GM23338 (cell line): ENCODE results near the gene ARF1. TPM values are rescaled to one million over a fixed set of nuclear protein-coding genes. Genes with fewer than 3 reads are reported as not detected.

Experiments used
- ATAC-seq: fragments of 200-7000 bp; cut with Tn5 transposase; 3 replicates; pipeline ENCODE4 v1.9.1; 2020
- DNase-seq: peaks from one replicate; pipeline ENCODE4 v3.0.0-alpha.2; 2015; ENCODE audit warnings: low spot score
- H2AFZ ChIP-seq: fragments of 200-600 bp; sonication (generic); 2 replicates; pipeline ENCODE4 v1.8.0; 2016; ENCODE audit warnings: antibody characterized with exemption, mild to moderate bottlenecking, moderate library complexity
- H3F3A ChIP-seq: fragments of 200-600 bp; sonication (generic); replicated peaks from 2 replicates; pipeline ENCODE4 v1.8.0; 2017; ENCODE audit warnings: antibody characterized with exemption, mixed run types, low read depth
- H3K27ac ChIP-seq: fragments of 200-600 bp; sonication (generic); 2 replicates; pipeline ENCODE4 v1.6.1; 2016; ENCODE audit warnings: low read depth
- H3K27me3 ChIP-seq: fragments of 200-600 bp; sonication (generic); 2 replicates; pipeline ENCODE4 v1.8.0; 2016; ENCODE audit warnings: mild to moderate bottlenecking, mixed run types, moderate library complexity; ENCODE audit not compliant: insufficient read depth
- H3K36me3 ChIP-seq: fragments of 200-600 bp; sonication (generic); 2 replicates; pipeline ENCODE4 v1.8.0; 2016; ENCODE audit warnings: mild to moderate bottlenecking; ENCODE audit not compliant: insufficient read depth
- H3K4me1 ChIP-seq: fragments of 200-600 bp; sonication (generic); 2 replicates; pipeline ENCODE4 v1.8.0; 2016; ENCODE audit warnings: mild to moderate bottlenecking, moderate library complexity; ENCODE audit not compliant: insufficient read depth
- H3K4me2 ChIP-seq: fragments of 200-600 bp; sonication (generic); 2 replicates; pipeline ENCODE4 v1.7.1; 2017; ENCODE audit warnings: mixed run types
- H3K4me3 ChIP-seq: fragments of 200-600 bp; sonication (generic); 2 replicates; pipeline ENCODE4 v1.6.1; 2016; ENCODE audit warnings: mixed run types
- H3K79me2 ChIP-seq: fragments of 200-600 bp; sonication (generic); replicated peaks from 2 replicates; pipeline ENCODE4 v1.8.0; 2017; ENCODE audit warnings: mild to moderate bottlenecking; ENCODE audit not compliant: insufficient read depth
- H3K9me2 ChIP-seq: fragments of 200-600 bp; sonication (generic); 2 replicates; pipeline ENCODE4 v1.8.0; 2017; ENCODE audit not compliant: insufficient read depth
- H4K20me1 ChIP-seq: fragments of 200-600 bp; sonication (generic); replicated peaks from 2 replicates; pipeline ENCODE4 v1.8.0; 2017; ENCODE audit warnings: mild to moderate bottlenecking; ENCODE audit not compliant: insufficient read depth
- H3K27ac Mint-ChIP-seq: 2 replicates; pipeline ENCODE4 v1.8.0; 2020; ENCODE audit warnings: inconsistent platforms, mild to moderate bottlenecking, moderate library complexity, mixed read lengths
- H3K27me3 Mint-ChIP-seq: 3 replicates; pipeline ENCODE4 v1.8.0; 2022; ENCODE audit warnings: low read depth, mild to moderate bottlenecking, moderate library complexity, mixed read lengths, inconsistent platforms; ENCODE audit not compliant: insufficient read depth, poor library complexity
- H3K36me3 Mint-ChIP-seq: 3 replicates; pipeline ENCODE4 v1.8.0; 2021; ENCODE audit warnings: low read depth, mild to moderate bottlenecking, inconsistent platforms, moderate library complexity, mixed read lengths
- H3K4me1 Mint-ChIP-seq: 3 replicates; pipeline ENCODE4 v1.8.0; 2020; ENCODE audit warnings: mild to moderate bottlenecking, inconsistent platforms, mixed read lengths
- H3K4me3 Mint-ChIP-seq: 3 replicates; pipeline ENCODE4 v1.8.0; 2021; ENCODE audit warnings: moderate library complexity, mild to moderate bottlenecking, inconsistent platforms, mixed read lengths
- H3K9me3 Mint-ChIP-seq: 3 replicates; pipeline ENCODE4 v1.8.0; 2020; ENCODE audit warnings: moderate library complexity, mild to moderate bottlenecking, inconsistent platforms, mixed read lengths
- CREB1 ChIP-seq: fragments of 250-450 bp; sonication (Bioruptor Pico); IDR thresholded peaks from 2 replicates; pipeline ENCODE4 v1.5.0; 2020; ENCODE audit warnings: low read depth, mild to moderate bottlenecking, moderate library complexity
- CTCF ChIP-seq, 2 experiments: fragments of 200-600 bp in 1 of 2; sonication (generic) in 1 of 2; conservative IDR thresholded peaks; 2 replicates each; pipeline versions ENCODE4 v1.5.1 to v1.6.1; 2016 to 2017; ENCODE audit warnings: antibody characterized with exemption in 2 of 2, low read depth in 2 of 2, mild to moderate bottlenecking in 2 of 2, moderate library complexity in 1 of 2
- EZH2 ChIP-seq: fragments of 200-600 bp; sonication (generic); IDR thresholded peaks from one replicate; pipeline ENCODE4 v1.8.0; 2017; ENCODE audit warnings: antibody characterized with exemption, mild to moderate bottlenecking, low read depth; ENCODE audit not compliant: unreplicated experiment
- EZH2phosphoT487 ChIP-seq: fragments of 200-600 bp; sonication (generic); IDR thresholded peaks from one replicate; pipeline ENCODE4 v1.8.1; 2018; ENCODE audit warnings: antibody characterized with exemption; ENCODE audit not compliant: unreplicated experiment
- JUNB ChIP-seq: IDR thresholded peaks from one replicate; pipeline ENCODE4 v1.6.1; 2016; ENCODE audit warnings: antibody characterized with exemption; ENCODE audit not compliant: unreplicated experiment
- NANOG ChIP-seq: IDR thresholded peaks from 2 replicates; pipeline ENCODE4 v1.6.1; 2016; ENCODE audit warnings: antibody characterized with exemption, borderline replicate concordance
- POLR2AphosphoS5 ChIP-seq: IDR thresholded peaks from 2 replicates; pipeline ENCODE4 v1.6.1; 2016; ENCODE audit warnings: antibody characterized with exemption, low read depth
- REST ChIP-seq: IDR thresholded peaks from one replicate; pipeline ENCODE4 v1.6.1; 2018; ENCODE audit warnings: antibody characterized with exemption; ENCODE audit not compliant: unreplicated experiment
- STAT1 ChIP-seq: IDR thresholded peaks from one replicate; pipeline ENCODE4 v1.6.1; 2016; ENCODE audit warnings: antibody characterized with exemption; ENCODE audit not compliant: unreplicated experiment
- ZNF114 ChIP-seq: fragments of 250-450 bp; sonication (Bioruptor Pico); IDR thresholded peaks from 2 replicates; pipeline ENCODE4 v1.5.0; 2020; ENCODE audit warnings: mild to moderate bottlenecking, moderate library complexity
- ZNF331 ChIP-seq: fragments of 250-450 bp; sonication (Bioruptor Pico); IDR thresholded peaks from 2 replicates; pipeline ENCODE4 v1.5.0; 2020; ENCODE audit warnings: low read depth, mild to moderate bottlenecking, moderate library complexity
- polyA plus RNA-seq: library from polyadenylated mRNA; unstranded; fragments of >200 nt; fragmentation: Nextera tagmentation; extraction: Ambion mirVana; gene quantifications from 2 replicates; pipeline ENCODE4 v1.2.1, GENCODE V29; 2016
- total RNA-seq: library from RNA; depleted of rRNA; stranded (reverse); fragments of >200 nt; shearing (Covaris generic); gene quantifications from 2 replicates; pipeline ENCODE4 v1.2.3, GENCODE V29; 2014

ARF1 gene
- total and polyA plus RNA-seq, 2 experiments from 2014 or later = 210 to 306 TPM

GRCh38 chr1:228084797-228085196 lies 2.3 kb downstream of the ARF1 start:
- Mint-ChIP-seq H3K9me3 (no peaks in the 10 kb centered on the region), H3K27me3 (peaks cover 25% of the 10 kb centered on the region), H3K4me3 (peak overlapping the region; percentile 98), H3K27ac (0 out of 2 replicates have a peak overlapping the region, but pooled peaks have one; percentile 54), H3K36me3 (peaks cover 24% of the 10 kb centered on the region), H3K4me1 (peaks cover 43% of the 10 kb centered on the region)
- TF ChIP-seq ZNF114 (CRISPR knock-in tag) (no peak), EZH2phosphoT487 (no peak), NANOG (no peak), JUNB (no peak), CREB1 (CRISPR knock-in tag) (no peak), POLR2AphosphoS5 (no peak), STAT1 (no peak), EZH2 (no peak), ZNF331 (CRISPR knock-in tag) (no peak), CTCF (conservative IDR thresholded peaks at IDR 0.05; ENCODE audit: low read depth in 2 of 2) (no peak)
- H3K79me2 ChIP-seq = peaks cover 70% of the 10 kb centered on the region
- peaks cover 66% of the 10 kb centered on the region for H4K20me1 ChIP-seq
- peak overlapping the region; percentile 99 for H3K4me2 ChIP-seq
- no peaks in the 10 kb centered on the region for H3K9me2 ChIP-seq
- no peaks in the 10 kb centered on the region for H3K36me3 ChIP-seq
- H3F3A ChIP-seq = no peaks in the 10 kb centered on the region
- DNase-seq = no peak
- no peak overlapping the region for H2AFZ ChIP-seq
- H3K4me3 ChIP-seq = peak overlapping the region; percentile 93
- peaks cover 23% of the 10 kb centered on the region for H3K4me1 ChIP-seq
- H3K27ac ChIP-seq = no peak overlapping the region
- peaks cover 20% of the 10 kb centered on the region for H3K27me3 ChIP-seq
- no peak for ATAC-seq

DNA sequence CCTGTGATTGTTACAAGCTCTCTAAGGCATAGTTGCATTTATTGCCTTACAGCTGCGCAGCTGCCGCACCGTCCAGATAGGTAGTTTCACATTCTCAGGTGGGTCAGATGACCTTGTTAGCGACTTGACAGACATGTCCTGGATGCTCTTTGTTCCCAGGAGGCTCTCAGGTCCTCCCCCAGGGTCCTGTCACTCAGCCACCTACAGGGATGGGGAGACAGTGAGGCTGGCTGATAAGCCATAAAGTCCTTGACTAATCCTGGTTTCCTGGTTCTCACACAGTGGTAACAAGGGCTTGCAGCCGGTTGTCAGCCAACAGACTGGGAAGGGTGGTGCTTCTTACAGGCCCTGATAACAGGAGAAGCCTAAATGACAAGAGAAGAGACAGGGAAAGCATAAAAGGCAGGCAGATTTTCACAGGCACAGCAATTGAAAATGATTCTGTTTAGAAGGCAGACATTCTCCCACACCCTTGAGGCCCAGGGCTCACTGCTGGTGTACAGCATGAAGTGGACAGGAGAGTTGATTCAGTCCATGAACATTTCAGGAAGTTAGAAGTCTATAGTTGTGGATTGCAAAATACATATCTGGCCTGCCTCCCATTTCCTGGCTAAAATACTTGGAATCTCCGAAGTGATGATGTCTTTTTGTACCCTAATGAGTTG lies 2.9 kb downstream of the ARF1 start:
- H3K4me3 Mint-ChIP-seq = peak overlapping the region; percentile 98
- Histone ChIP-seq H3K79me2 (peaks cover 76% of the 10 kb centered on the region), H3K4me2 (peak overlapping the region; percentile 20; the same call in 1 of the 2 replicates), H3K4me1 (peaks cover 23% of the 10 kb centered on the region), H4K20me1 (peaks cover 70% of the 10 kb centered on the region), H2AFZ (no peak overlapping the region), H3F3A (no peaks in the 10 kb centered on the region), H3K9me2 (no peaks in the 10 kb centered on the region), H3K4me3 (0 out of 2 replicates have a peak overlapping the region, but pooled peaks have one; percentile 93), H3K27ac (no peak overlapping the region), H3K36me3 (no peaks in the 10 kb centered on the region), H3K27me3 (peaks cover 15% of the 10 kb centered on the region)
- H3K4me1 Mint-ChIP-seq = peaks cover 45% of the 10 kb centered on the region
- 0 out of 2 replicates have a peak overlapping the region, but pooled peaks have one; percentile 54 for H3K27ac Mint-ChIP-seq
- DNase-seq (peak; percentile 37), ATAC-seq (no peak)
- H3K27me3 Mint-ChIP-seq = peaks cover 22% of the 10 kb centered on the region
- no peaks in the 10 kb centered on the region for H3K9me3 Mint-ChIP-seq
- peaks cover 24% of the 10 kb centered on the region for H3K36me3 Mint-ChIP-seq
- TF ChIP-seq STAT1 (no peak), JUNB (no peak), REST (no peak), POLR2AphosphoS5 (no peak), ZNF331 (CRISPR knock-in tag) (no peak)
